ENCODE measurements around the gene HOXB5. TPM values are rescaled to one million over a fixed set of nuclear protein-coding genes. Genes with fewer than 3 reads are reported as not detected.

HOXB5 gene
- total and polyA plus RNA-seq, 10 of the 15 experiments (the other 5 are each of a cell fraction or from before 2014, with no cell fraction given), result not detected

DNA sequence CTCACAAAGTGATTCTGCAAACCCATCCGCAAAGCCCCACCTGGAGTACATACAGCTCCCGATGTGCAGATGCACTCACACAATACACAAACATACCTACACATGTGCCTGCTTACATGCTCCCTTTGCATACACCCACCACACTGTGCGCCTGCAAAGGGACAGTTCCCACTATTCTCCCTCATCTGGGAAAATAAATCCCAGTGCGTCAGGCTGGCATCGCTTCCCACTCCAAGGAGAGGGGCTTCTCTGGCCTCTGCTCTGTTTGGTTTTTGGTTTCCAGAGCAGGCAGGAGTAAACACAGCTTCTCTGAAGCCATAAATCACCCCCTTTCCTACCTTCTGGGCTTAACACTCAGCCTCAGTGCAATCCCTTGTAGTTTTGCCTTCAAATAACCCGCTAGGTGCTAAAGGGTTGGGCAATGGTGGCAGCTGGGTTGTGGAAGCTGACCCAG is 30.2 kb downstream of the HOXB5 start:
- no peak overlapping the region for H2AFZ ChIP-seq (ENCODE audit: control insufficient read depth, low read depth, low read length)
- 64% methylated on average over 6 of the region's 6 CpGs for WGBS (ENCODE audit: insufficient coverage, insufficient replicate concordance, low lambda C conversion rate, missing lambda C conversion rate)
- no peaks in the 10 kb centered on the region; a peak in 1 of 4 replicates for H3K36me3 ChIP-seq (ENCODE audit: control insufficient read depth in 2 of 2, insufficient read depth in 2 of 2, low read length in 1 of 2)
- H3K27me3 ChIP-seq (replicated peaks in 1 of 2; ENCODE audit: control insufficient read depth in 2 of 2, insufficient read depth in 2 of 2, low read length in 1 of 2), result no peaks in the 10 kb centered on the region
- SMC1A ChIA-PET (ENCODE audit: uncharacterized antibody, unreplicated experiment), result interaction anchor here (1.1 to 3.3 kb wide), 4 partner anchors 11 to 117 kb away, joined by 3 to 11 read pairs (median 4); no protein-coding TSS in a partner anchor
- POLR2A ChIA-PET, result no interaction called here
- CTCF ChIA-PET, result interaction anchor here (1.3 kb wide), 1 partner anchor 71 kb away, joined by 4 read pairs; no protein-coding TSS in a partner anchor
- H3K4me1 ChIP-seq (ENCODE audit: control insufficient read depth, insufficient read depth, low read length), result no peaks in the 10 kb centered on the region
- no peaks in the 10 kb centered on the region for H3K9me3 ChIP-seq (replicated peaks; ENCODE audit: control insufficient read depth, insufficient read depth, low read length)
- BruUV-seq (replicated peaks), result no TSS peak
- RAD21 ChIA-PET (ENCODE audit: unreplicated experiment), result no interaction called here
- no peak overlapping the region for H3K27ac ChIP-seq (ENCODE audit: control insufficient read depth, insufficient read depth)
- intact Hi-C loops (cut with micrococcal nuclease; ENCODE audit: unreplicated experiment), result no loop called here
- H4K20me1 ChIP-seq (ENCODE audit: control insufficient read depth, insufficient read depth), result no peaks in the 10 kb centered on the region
- no peak for FAIRE-seq
- no peak for ATAC-seq
- no peak overlapping the region for H3K9ac ChIP-seq (ENCODE audit: control insufficient read depth, insufficient read depth, low read length)
- no peak overlapping the region for H3K4me2 ChIP-seq (ENCODE audit: control insufficient read depth, insufficient read depth)
- no peak for DNase-seq (ENCODE audit: low read depth, low spot score)
- H3K79me2 ChIP-seq (ENCODE audit: control insufficient read depth, insufficient read depth, low read length), result no peaks in the 10 kb centered on the region
- no peak for TF ChIP-seq RELA (IDR thresholded peaks at IDR 0.05; ENCODE audit: borderline replicate concordance, partially characterized antibody)
- TF ChIP-seq, protein P1, sequence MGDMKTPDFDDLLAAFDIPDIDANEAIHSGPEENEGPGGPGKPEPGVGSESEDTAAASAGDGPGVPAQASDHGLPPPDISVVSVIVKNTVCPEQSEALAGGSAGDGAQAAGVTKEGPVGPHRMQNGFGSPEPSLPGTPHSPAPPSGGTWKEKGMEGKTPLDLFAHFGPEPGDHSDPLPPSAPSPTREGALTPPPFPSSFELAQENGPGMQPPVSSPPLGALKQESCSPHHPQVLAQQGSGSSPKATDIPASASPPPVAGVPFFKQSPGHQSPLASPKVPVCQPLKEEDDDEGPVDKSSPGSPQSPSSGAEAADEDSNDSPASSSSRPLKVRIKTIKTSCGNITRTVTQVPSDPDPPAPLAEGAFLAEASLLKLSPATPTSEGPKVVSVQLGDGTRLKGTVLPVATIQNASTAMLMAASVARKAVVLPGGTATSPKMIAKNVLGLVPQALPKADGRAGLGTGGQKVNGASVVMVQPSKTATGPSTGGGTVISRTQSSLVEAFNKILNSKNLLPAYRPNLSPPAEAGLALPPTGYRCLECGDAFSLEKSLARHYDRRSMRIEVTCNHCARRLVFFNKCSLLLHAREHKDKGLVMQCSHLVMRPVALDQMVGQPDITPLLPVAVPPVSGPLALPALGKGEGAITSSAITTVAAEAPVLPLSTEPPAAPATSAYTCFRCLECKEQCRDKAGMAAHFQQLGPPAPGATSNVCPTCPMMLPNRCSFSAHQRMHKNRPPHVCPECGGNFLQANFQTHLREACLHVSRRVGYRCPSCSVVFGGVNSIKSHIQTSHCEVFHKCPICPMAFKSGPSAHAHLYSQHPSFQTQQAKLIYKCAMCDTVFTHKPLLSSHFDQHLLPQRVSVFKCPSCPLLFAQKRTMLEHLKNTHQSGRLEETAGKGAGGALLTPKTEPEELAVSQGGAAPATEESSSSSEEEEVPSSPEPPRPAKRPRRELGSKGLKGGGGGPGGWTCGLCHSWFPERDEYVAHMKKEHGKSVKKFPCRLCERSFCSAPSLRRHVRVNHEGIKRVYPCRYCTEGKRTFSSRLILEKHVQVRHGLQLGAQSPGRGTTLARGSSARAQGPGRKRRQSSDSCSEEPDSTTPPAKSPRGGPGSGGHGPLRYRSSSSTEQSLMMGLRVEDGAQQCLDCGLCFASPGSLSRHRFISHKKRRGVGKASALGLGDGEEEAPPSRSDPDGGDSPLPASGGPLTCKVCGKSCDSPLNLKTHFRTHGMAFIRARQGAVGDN (IDR thresholded peaks at IDR 0.05), result no peak
- TF ChIP-seq MYC (IDR thresholded peaks at IDR 0.05; ENCODE audit: insufficient read depth, insufficient read length, insufficient replicate concordance, low read length, severe bottlenecking), result no peak
- TF ChIP-seq, protein P2, sequence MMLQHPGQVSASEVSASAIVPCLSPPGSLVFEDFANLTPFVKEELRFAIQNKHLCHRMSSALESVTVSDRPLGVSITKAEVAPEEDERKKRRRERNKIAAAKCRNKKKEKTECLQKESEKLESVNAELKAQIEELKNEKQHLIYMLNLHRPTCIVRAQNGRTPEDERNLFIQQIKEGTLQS (IDR thresholded peaks at IDR 0.05; ENCODE audit: borderline replicate concordance, extremely low read depth, low read depth, low read length), result no peak
- H3K4me3 ChIP-seq, result no peak overlapping the region
- in situ Hi-C loops (cut with MboI), result no loop called here

Measured in GM12878 (cell line).